GM18499 (cell line): Measurements from ENCODE around the gene BTNL2.
"Not testable (repeated sequence)": the region's sequence is repeated elsewhere in the genome, so short reads cannot be mapped to it uniquely, and the experiment has no call there.

Experiments used
- ATAC-seq: cut with Tn5 transposase; IDR thresholded peaks from one replicate; pipeline ENCODE4 v1.9.1; 2021; ENCODE audit warnings: moderate number of reproducible peaks; ENCODE audit not compliant: insufficient read depth, unreplicated experiment

Gene BTNL2

GRCh38 chr6:32371803-32372202 is 35.2 kb downstream of the BTNL2 start, which contains the start of gene TSBP1:
Gene TSBP1 (minus strand): TSS chr6:32371903. CDS start chr6:32371706, 197 bp downstream.
- ATAC-seq, result no peak

DNA sequence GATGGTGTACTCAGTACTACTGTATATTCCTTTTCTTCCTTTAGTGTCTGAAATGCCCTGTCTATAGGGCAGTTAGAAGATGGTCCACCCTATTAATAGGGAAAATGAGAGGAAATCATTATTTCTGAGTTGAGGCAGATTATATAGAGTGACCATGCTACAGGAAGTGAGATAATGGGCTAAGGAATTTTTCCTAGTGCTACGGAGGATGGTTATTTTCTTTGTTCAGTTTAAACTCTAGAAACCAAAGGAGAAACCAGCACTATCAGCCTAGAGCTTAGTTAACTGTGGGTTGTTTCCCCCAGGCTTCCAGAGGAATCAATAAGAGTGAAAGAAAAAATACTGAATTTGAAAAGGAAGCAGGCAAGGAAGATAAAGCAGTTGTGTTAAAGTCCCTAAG is 35.8 kb downstream of the BTNL2 start:
- no peak for ATAC-seq

GRCh38 chr6:32370505-32370904 is 36.5 kb downstream of the BTNL2 start:
- no peak for ATAC-seq

GRCh38 chr6:32369660-32370059 is 37.3 kb downstream of the BTNL2 start:
- ATAC-seq, result no peak

DNA sequence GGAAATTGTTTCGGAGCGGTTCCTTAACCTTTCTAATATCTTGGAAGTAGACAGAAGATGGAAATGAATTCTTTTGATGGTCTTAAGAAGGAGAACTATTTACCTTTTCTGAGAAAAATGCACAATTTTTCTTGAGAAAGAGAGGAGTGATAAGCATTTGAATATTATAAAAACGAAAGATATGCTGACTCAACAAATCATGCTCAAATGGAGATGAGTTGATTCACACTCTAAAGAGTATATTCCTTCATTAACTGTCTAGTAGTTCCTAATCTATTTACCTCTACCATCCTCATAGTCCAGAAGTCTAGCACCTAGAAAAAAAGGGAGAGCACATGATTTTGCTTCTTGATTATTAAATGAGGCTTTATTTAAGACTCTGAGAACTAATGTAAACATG is 39.3 kb downstream of the BTNL2 start:
- no peak for ATAC-seq

DNA sequence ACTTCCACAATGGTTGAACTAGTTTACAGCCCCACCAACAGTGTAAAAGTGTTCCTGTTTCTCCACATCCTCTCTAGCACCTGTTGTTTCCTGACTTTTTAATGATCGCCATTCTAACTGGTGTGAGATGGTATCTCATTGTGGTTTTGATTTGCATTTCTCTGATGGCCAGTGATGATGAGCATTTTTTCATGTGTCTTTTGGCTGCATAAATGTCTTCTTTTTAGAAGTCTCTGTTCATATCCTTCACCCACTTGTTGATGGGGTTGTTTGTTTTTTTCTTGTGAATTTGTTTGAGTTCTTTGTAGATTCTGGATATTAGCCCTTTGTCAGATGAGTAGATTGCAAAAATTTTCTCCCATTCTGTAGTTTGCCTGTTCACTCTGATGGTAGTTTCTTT is 47.8 kb downstream of the BTNL2 start:
- not testable (repeated sequence) for ATAC-seq

DNA sequence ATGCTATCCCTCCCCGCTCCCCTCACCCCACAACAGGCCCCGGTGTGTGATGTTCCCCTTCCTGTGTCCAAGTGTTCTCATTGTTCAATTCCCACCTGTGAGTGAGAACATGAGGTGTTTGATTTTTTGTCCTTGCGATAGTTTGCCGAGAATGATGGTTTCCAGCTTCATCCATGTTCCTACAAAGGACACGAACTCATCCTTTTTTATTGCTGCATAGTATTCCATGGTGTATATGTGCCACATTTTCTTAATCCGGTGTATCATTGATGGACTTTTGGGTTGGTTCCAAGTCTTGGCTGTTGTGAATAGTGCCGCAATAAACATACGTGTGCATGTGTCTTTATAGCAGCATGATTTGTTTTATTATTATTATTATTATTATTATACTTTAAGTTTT is 48.4 kb downstream of the BTNL2 start:
- not testable (repeated sequence) for ATAC-seq

DNA sequence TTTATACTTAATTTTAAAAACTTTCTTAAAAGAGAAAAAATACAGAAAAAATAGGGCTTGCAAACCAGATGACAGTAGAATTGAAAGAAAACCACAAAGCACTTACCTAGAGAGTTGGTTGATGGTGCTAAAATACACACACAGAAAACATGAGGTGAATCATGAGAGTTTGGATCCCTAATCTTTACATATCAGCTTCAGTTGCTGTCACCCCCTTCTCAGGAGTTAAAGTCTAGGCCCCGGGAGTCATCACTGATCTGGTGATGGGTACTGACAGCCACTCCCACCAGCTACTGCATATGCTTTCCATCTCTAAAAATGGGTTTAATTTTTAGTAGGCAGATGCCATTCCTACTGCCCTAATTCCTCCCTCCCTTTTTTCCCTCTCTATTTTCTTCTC is 52.0 kb downstream of the BTNL2 start:
- ATAC-seq, result no peak

DNA sequence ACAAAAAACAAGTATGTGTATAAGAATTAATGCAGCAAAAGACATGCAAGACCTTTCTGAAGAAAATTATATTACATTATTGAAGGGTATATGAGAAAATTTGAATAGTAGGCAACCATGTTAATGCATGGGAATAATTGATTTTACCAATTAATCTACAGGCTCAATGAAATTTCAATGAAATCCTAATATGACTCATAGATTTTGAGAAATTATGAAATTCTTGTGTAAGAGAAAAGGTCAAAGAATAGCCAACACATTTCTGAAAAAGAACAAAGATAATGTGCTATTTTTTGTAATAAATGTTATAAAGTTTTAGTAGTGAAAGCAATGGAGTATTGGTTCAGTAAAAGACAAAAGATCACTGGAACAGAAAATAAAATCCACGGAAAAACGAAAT is 53.6 kb downstream of the BTNL2 start:
- no peak for ATAC-seq
